Measurements from ENCODE around the gene HTR1D. TPM values are rescaled to one million over a fixed set of nuclear protein-coding genes. Genes with fewer than 3 reads are reported as not detected.

The HTR1D gene

Small RNA genes lying within 50 kb of the gene (small RNA-seq; reads per million reads assigned to genes)
- gene RNU6-135P (ENCODE audit: low read depth) (not detected), gene RNU6-514P (ENCODE audit: low read depth) (not detected)
